Measurements from ENCODE around the gene RPS18.

- TF ChIP-seq CTCF (IDR thresholded peaks at IDR 0.05) = no peak
- TF ChIP-seq POLR2AphosphoS5 (IDR thresholded peaks at IDR 0.05) = no peak
- no peak for TF ChIP-seq POLR2A (IDR thresholded peaks at IDR 0.05; ENCODE audit: low read depth)
- no peak for TF ChIP-seq EP300 (IDR thresholded peaks at IDR 0.05)
Measured at GRCh38 chr6:33313105-33313708, 41.3 kb downstream of the RPS18 start.

Data from esophagus muscularis mucosa (tissue), 4 donors.